Cerebellar nuclear complex (tissue), 1 donor: ENCODE data around the gene GALNT5.
"Not testable (repeated sequence)": the region's sequence is repeated elsewhere in the genome, so short reads cannot be mapped to it uniquely, and the experiment has no call there.

Experiments
- DNase-seq, 2 experiments: peaks; one replicate each; lab custom pipeline; 2025; lab: John Stamatoyannopoulos, UW

The GALNT5 gene

DNA sequence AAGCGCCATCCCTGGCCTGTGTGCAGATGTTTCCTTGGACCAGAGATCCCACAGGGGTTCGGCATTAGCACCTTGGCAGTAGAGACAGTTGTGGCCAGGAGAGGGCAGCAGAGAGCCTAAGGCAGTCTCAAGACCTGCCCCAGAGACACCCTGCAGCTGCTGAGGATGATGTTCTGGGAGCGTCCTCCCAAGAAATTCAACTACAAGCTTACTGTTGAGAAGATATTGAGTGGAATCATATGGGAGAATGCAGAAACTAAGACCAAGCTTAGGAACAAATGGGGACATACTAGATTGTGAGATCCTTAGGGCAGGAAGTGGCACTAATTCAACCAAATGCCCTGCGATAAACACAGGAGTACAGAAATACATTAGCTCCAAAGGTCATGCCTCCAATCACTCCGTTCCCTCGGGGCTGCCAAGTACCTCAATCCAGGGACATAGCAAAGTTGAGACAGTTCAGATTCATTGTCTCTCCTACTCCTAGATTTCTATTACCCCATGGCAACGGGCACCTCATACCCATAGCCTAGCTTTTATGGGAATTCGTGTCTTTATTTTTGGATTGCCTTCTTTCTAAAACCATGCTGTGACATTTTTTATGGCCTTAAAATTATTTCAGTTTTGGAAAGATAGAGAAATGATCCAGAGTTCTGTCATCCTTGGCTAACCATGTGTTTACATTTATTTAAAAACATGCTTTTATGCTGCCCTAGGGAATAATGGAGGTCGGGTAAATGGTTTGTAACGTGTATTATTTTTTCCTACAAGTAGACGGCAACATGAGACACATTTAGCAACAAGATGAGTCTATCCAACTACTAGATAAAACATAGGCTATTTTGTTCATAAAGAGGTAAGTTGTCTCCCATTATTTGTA, 70.4 kb downstream of the GALNT5 start:
- DNase-seq = no peak

DNA sequence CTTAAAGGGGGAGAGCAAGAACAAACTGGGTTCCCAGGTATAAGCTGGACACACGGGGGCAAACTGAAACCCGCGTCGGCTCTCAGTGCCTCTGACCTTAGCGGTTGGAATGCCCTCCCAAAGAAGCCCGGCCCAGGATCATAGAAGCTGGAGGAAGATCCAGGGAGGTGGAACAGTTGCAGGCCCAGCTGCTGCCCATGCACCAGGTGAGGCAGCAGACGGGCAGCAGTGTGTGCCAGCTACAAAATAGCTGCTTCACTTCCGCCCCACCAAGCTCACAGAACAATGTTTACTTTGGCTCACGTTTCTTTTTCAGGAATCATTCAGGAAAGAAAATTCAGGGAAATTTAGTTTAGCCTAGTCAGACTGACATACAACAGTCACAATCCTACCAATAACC, 72.0 kb downstream of the GALNT5 start:
- no peak for DNase-seq

DNA sequence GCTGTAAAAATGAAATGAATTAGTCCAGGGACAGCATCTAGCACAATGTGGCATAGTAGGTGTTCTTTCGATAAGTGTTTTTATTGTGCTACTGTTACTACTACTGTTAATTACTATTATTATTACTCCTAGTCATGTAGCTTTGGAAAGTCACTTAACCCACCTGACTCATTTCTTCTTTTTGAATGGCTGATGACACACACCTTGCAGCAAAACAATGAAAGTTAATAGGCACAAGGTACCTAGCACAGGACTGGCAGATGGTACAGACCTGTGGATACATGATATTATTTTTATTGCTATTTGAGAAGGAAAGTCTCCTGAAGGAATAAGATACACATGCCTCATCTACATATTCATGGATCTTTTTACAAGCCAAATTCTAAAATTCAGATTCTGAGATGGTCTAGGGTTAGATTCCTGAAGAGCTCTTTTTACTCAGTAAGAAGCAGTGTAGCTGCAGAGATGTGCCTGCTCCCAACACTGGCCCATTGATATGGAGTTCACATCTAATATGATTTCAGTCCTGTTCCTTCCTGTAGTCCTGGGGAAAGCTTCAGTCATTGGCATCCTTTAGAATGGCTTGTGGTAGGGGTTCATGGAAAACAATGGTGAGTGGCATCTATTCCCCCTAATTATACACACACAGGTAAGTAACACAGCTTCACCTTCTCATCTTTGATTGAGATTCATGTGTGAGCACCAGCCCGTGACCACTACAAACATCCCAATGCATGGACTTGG, 76.0 kb downstream of the GALNT5 start:
- no peak for DNase-seq

DNA sequence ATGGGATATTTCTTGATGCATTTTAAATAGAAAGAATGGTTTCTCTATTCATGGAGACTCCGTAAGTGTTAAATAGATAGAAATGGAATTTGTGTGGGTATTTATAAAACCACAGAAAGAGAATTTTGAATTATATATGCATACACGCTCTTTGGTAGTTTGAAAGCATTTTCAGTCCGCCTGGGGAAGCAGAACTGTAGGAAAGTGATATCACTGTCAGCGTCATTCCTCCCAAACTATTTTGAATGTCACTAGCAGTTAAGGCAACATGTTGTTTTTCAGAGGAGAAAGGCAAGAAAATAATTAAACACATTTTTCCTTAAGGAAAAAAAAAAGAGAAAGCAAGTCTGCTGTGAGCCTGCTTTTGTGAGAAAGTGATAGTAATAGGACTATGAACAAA, 76.8 kb downstream of the GALNT5 start:
- no peak for DNase-seq

DNA sequence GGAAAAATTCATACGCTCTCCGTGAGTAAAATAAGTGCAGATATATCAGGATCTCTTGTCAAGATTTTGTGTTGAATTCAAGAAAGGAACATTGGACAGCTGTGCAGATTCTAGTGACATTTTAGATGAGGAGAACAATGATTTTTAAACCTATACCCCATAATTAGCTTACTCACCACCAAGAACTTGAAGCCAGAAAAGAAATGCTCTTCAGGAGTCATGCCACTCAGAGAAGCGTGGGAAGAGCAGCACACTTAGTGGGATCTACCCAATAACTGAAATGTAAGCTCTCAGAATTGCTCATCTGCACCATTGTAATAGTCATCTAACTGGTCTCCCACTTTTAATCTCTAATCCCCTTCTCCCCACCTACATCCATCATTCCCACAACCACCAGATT, 77.3 kb downstream of the GALNT5 start:
- no peak for DNase-seq

DNA sequence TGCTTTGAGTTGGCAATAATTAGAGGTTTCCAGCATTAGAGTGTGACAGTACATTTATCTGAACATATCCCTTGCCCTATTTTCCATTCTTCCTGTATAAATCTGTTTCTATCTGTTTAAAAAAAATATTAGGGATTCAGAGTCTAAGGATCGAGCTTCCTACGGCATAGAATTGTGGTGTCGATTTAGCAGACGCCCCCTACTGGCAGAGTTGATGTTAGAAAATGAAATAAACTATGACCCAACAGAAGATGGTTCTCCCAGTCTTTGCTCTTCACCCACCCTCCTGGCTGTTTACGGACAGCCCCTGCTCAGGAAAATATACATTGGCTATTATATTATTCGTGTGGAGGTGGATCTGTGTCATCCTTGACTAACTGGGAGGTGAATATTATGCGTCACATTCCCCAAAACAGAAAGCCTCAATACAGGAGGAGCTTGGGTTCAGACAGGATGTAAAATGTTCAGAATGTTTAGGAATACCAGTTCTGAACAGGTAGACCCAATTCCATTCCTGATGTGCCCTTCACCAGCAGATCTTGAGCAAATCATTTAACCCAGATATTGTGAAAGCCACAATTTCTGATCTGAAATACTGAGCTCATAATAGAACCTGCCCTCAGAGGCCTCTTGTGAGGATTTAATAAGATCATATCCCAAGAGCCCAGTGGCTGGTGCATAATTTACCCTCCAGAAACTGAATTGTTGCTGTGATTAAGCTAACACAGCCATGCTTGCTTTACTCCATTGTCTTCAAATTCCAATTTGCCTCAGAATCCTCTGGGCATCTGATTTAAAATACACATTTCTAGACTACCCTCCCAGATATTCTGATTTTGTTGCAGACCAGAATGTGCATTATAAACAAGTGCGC, 78.9 kb downstream of the GALNT5 start:
- no peak for DNase-seq

DNA sequence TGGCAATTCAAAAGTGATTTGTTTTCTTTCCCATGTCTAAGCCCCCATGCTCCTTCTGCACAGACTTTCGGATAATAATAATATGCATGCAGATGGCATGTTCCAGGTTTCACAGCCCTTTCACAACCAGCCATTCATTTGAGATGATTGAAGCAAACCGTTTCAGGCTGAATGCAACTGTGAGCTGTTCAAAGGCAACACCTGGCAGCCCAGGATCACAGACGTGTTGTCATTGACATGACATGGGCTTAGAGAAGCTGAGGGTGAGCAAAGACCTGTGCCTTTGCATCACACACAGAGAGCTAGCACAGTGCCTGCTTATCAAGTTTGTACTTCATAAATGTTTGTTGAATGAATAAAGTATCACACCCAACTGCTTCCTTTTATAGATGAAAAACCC, 80.5 kb downstream of the GALNT5 start:
- no peak for DNase-seq

DNA sequence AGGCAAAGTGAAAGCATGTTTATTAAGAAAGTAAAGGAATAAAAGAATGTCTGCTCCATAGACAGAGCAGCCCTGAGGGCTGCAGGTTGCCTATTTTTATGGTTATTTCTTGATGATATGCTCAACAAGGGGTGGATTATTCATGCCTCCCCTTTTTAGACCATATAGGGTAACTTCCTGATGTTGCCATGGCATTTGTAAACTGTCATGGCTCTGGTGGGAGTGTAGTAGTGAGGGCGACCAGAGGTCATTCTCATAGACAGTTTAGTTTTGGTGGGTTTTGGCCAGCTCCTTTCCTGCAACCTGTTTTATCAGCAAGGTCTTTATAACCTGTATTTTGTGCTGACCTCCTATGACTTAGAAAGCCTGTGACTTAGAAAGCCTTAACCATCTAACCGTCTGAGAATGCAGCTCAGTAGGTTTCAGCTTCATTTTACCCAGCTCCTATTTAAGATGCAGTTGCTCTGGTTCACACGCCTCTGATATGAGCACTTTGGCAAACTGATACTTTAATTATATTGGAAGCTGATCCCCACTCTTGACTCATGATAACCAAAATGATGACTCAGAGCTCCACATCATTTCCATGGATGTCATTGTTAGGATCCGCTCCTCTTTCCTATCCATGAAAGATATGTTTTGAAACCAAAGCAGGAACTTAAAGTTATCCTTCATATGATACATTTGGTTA, 82.6 kb downstream of the GALNT5 start:
- no peak for DNase-seq

DNA sequence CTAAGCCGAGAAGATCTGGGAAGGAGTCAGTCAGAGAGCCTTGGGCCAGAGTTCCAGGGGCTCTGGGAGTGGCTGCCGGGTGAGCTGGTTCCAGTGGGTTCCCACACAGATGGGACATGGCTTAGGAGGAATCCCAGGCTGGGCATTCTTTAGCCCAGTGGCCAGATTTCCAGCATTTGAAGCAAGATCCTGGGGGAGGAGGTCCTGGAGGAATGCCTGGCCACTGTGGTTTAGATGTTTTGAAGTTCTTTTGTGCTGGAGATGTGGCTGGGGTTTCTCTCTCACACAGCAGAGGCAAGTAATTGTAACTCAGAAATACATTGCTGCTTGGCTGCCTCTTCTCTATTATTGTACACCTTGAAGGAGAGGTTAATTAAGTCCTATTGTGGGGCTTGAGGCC, 83.9 kb downstream of the GALNT5 start:
- DNase-seq = not testable (repeated sequence)

DNA sequence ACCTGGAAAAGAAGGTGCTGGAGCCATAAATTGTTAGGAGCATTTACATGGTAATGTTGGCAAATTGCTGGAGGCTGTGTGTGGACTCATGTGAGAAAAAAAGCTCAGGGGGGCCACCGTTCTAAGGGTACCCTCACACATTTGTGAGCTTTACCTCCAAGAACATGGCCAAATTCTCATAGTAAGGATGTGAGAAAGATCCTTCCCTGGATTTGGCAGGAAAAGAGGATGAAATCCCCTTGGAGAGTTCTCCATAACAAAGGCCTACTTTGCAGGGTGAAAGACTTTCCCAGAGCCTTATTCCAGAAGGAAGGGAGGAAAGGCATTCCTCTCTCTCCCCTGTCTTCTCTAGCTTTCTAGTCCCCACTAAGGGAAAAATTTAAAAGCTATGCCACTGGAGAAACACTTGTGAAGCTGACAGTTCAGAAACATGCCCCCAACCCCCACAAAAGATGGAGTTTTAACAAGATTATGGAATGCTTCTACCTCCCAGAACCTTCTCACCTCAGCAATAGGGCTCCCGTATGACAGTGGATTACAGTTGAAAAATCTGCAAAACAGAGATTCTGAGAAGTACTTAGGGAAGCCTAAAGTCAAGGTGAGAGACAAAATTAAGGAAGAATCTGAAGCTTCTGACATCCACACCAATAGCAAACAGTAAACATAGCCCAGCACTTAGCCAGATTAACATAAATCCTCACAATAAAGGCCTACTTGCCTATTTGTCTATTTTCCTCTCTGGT, 88.3 kb downstream of the GALNT5 start:
- DNase-seq = no peak

DNA sequence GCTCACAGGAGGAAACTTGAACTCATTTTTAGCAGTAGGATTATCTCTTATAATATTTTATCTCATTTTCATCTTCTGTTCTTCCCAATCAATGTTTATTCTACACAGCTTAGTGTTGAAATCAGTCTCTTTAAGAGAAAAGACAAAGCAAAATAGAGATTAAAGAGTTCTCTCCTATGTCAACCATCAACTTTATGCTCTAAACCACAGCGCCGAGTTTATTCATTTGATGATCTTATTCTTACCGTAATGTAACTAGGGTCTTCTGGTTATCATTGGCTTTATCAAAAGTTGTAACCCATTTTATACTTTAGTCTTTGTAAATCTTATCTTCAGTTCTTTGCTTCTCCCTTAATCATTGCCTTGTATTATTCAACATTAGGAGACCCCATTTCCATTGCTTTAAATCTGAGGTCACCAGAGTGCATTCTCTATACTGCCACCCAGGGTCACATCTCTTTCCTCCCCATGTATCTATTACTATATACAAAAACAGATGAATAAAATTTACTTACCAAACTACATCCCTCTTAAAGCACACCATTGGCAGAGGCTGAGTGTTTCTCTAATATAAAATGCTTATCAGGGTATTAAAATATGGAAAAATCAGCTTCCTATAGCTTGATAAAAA, 90.9 kb downstream of the GALNT5 start:
- DNase-seq = no peak

DNA sequence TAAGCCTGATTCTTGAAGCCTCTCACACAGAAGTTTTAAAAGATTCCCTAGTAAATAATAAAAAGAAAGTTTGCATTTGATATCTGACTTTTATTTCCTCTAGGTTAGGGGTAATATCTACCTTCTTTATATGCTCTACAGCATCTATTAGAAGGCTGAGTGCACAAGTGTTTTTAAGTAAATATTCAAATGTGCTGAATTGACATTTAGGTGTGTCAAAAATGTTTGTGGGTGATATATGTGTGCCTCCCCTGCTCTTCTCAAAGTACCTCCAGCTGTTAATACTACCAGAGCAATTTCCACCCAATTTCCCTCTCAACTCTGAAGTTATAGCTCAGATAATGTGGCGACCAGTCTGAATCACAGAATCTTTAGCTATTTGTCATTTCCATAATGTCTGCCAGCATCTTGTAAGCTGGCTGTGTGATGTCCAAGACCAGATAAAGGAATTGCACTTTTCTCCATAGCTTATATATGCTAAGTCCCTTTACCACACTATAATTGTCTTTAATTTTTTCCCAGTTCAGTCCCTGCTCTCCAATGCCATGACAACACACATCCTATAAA, 92.5 kb downstream of the GALNT5 start:
- DNase-seq = no peak

DNA sequence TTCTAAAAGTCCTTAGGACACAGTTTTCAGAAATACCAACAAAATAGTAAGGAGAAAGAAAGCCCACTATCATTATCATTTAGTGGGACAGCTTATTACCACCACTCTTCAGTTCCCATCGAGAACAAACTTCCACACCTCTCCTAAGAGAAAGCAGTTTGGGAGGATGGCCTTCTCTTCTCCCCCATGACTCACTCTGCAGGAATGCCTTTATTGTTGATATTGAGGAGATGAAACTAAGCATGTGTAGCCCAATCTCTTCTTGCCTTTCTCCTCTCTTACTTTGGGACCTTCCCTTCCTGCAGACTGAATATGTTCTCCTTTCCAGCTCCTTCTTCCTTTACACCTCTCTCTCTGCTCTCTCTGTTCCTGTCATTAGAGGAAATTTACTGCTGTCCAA, 98.1 kb downstream of the GALNT5 start:
- no peak for DNase-seq

DNA sequence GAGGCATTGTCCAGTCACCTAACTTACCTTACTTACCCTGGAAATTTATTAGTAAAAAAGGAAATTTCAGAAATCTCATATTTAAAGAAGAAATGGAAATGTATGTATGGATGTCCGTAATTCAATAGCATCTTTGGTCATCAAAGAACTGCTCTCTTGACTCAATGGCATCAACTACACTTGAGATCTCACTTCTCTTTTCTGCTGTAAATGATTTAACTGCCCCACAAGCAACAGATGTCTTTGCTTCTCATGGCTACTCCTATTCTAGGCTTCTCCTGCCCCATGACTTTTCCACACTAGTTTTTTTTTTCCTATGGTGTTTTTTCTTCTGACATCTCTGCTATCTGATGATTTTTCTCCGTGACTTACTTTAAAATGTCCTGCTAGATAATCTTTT, 102.1 kb downstream of the GALNT5 start:
- DNase-seq = no peak

DNA sequence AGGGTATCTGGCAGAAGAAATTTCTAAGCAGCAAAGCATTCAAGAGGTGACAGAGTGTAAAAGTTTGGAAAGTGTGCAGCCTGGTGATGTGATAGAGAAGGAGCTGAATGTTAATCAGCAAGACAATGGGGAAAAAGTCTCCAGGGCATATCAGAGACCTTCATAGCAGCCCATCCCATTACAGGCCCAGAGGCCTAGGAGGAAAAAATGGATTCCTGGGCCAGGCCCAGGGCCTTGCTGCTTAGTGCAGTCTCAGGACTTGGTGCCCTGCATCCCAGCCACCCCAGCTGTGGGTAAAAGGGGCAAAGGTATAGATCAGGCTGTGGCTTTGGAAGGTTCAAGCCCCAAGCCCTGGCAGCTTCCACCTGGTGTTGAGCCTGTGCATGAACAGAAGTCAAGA, 104.0 kb downstream of the GALNT5 start:
- DNase-seq = no peak

DNA sequence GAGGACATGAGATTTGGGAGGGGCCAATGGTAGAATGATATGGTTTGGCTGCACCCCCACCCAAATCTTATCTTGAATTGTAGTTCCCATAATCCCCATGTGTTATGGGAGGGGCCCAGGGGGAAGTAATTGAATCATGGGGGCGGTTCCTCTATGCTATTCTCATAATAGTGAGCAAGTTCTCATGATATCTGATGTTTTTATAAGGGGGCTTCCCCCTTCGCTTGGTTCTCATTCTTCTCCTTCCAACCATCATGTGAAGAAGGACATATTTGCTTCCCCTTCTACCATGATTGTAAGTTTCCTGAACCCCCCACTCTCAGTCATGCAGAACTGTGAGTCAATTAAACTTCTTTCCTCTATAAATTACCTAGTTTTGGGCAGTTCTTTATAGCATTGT, 105.1 kb downstream of the GALNT5 start:
- DNase-seq = no peak

DNA sequence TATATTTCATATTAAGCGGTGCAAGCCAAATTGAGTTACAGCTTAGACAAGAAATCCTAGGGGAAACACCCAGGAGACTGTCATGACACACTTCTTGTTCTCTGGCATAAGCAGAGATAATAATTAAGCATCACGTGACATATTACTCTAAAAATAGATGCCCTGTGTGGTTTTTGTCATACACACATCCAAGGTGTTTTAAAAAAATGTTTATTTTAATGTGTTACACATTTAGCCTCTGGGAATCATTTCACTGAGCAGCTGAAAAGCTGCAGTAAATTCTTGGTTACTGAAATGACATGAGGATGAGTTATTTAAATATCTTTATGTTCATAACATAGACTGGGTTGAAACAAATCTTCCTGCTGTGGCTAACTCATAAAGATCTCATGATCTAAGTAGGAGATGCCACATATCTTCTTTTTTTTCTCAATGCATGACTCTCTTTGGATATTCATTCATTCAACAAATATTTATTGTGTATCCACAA, 106.2 kb downstream of the GALNT5 start:
- DNase-seq = no peak
